Measurements from ENCODE around the gene MCF2L.

Gene MCF2L

DNA sequence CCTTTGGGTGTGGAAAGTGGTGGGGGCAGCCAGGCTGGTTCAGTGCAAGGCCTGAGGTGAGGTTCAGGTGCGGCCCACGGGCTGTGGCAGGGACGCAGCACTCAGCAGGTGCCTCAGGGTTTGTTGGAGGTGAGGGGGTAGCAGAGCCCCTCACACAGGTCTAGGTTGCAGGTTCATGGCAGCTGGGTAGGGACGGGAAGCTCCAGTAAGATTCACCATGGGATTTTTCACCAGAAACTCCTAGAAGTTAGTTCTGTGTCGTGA is 14.0 kb downstream of the MCF2L start:
- DNase-seq: no peak

DNA sequence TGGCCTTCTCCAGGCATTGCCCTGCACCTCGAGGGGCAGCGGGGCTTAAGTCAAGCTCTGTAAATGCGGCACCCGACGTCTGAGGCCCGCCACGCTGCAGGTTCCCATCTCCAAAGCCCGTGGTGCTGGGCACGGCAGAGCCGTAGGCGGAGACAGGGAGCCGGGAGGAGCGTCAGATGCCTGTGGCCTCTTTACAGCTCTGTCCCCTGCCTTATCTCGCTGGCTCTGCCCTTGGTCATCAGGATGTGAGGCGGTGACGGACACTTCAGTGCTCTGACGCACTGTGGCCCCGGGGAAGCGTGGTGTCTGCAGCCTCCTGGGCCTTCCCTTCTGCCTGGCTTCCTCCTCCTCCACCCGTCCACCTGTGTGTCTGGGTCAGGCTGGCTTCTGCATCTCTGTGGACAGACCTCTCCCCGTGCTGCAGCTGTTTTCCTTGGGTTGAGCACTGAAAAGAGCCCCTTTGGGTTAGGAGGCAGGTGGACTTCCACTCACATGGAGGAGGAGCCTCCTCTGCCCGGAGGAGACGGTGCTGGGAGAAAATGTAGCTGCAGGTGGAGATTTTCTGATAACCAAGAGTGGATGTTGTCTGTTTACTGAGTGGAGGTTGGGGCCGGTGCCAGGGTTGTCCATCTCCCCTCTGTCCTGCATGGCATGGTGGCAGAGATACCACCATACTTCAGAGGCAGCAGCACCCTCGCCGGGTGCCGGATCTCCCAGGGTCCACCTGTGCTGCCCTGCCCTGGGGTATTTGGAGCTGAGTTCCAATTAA is 14.6 kb downstream of the MCF2L start:
- no peak for DNase-seq

DNA sequence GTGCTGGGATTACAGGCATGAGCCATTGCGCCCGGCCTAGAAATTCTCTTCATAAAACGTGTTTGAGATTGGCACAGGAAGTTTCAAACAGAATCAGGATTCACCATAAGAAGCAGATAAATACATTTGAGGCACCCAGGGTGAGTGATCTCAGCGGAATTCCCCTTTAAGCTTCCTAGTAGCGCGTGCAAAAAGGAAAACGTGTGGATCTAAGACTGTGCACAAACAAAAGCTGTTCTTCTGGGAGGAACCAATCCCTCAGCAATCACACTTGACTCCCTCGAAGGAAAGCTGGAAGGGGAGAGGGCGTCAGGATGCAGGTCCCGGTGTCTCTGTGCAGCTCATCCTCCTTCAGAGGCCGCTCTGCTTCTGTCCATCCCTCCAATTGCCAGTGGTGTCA is 15.5 kb downstream of the MCF2L start:
- DNase-seq: no peak

DNA sequence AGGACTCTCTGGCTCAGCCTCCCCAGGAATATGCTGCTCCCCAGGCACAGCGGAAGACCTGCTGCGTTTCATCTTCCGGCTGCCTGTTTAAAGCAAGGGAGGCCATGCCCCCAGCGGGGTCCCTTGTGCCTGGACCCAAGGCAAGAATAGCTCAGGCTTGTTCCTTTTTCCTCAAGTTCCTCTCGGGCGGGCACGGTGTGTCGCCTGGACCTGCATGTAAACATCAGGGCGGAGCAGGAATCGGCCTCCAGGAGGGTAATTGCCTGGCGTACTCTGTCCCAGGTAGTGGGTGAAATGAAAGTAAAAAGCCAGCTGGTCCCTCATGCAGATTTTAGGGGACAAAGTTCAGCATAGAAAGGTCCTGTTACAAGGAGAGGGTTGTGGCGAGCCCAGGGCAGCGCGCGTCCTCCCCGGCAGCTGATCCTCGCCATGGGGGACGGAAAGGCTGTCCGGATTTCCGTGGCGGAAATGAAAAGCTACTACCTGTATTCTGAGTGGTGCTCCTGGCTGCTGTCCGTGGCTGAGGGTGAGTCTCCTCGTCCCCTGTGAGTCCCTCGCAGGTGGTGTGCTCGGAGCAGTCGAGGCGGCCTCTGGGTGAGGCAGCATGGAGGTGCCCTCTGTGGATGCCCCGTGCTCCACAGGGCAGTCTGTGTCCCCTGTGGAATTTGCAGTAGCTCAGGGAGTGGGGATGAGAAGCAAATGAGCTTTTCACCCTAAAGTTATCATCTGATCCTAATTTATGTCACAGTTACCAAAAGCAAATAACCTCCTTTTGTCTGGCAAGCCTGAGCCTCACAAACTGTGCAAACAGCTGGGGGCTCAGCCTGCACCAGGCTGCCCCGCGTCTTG is 16.2 kb downstream of the MCF2L start:
- no peak for DNase-seq

DNA sequence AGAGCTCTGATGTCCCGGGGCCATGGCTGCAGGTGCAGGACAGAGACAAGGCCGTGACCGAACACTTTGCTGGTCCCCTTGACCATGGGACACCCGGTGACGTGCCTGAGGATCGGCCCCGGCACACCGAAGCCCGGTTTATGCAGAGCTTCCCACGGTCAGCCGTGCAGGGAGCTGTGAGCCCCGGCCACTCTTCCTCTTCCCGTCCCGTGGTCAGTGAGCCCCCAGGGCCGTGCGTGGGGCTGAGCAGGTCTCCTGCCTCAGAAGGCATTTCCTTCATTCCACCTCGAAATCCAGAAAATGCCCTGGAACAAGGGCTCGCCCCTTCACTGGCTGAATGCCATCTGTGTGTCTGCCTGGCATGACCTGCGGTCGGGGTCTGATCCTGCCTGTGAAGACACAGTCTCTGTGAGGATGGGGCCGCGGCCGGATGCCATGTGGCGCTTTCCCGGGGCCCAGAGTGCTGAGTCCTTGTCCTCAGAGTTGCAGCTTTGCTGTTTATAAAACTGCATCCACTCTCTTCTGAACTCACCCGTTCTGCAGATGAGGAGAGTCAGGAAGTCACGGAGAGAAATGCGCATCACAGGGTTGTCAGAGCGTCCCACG is 16.9 kb downstream of the MCF2L start:
- DNase-seq: no peak

DNA sequence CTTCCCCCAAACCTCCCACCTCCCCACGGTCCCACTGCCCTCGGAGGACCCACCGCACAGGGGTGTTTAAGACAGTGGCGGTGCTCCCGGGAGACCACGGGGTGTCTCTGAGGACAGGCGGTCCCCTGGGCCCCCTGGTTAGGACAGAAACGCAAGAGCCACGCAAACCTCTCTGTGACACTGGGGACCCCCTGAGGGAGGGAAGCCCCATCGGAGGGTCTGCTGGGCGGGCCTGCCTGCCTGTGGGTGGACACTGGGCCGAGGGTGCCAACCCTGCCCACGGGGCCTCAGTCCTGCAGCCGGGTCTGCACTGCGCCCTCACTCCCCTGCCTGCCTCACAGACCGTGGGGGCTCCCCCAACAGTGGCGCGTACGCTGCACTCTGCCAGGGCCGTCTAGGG is 17.5 kb downstream of the MCF2L start:
- DNase-seq: no peak

DNA sequence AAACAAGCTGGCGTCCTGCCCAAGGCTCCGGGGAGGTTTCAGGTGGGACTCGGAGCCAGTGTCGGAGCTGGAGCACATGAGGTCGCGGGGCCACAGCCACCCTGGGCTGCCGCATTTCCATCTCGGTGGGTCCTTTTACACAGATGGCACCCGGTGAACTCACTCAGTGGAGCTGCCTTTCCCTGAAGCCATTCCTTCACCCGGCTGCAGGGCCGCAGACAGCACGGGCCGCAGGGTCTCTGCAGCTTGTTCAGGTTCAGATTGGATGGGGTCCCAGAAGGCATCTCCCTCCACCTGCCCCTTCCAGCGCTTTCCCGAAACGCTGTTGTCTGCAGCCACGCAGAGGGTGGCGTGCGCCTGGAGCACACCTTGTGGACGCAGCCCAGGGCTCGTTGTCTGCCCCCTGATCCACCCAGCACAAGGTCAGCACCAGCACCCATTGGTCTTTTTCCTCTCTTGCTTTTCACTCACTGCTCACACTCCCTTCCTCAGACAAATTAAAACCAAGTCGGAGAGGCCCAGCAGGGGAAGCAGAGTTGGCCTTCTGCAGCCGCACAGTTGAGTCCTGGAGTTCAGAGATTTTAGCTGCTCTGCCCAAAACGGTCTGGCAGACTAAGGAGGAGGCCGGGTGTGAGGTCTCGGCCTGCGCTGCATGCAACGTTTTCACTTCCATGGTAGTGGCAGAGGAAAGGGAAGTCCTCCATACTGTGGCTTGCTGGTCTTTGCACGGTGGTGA is 18.1 kb downstream of the MCF2L start:
- no peak for DNase-seq

DNA sequence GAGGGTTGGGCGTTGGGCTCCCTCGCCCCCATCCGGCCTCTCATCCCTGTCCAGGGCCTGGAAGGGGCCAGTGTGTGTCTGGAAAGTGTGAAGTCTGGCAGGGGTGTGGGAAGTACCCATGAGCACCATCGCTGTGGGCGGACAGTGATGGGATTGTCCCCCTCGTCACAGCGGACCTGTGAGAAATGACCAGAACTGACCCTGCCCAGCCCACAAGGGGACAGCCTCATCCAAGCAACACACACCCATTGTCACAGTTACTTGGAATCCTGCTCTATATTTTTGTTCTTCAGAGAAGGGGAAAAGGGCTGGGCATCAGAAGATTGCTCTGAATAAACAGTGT is 18.6 kb downstream of the MCF2L start:
- DNase-seq: no peak

DNA sequence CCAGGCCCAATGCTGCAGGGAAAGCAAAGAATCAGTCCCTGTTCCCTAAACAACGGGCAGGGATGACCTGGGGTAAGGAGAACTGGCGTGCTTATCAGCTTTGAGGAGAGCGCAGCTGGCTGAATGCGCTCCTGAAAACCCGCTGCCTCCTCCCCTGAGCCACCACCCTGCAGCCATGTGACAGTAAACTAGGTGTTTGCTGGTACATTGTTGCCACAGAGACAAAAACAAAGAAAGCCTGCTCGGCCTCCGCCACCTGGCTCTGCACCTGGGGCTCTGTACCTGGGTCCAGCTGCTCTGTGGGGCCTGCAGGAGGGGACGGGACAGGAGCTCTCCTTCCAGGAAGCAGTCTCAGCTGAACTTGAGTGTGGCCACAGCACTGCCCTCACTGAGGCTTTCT is 21.8 kb downstream of the MCF2L start:
- DNase-seq: no peak

DNA sequence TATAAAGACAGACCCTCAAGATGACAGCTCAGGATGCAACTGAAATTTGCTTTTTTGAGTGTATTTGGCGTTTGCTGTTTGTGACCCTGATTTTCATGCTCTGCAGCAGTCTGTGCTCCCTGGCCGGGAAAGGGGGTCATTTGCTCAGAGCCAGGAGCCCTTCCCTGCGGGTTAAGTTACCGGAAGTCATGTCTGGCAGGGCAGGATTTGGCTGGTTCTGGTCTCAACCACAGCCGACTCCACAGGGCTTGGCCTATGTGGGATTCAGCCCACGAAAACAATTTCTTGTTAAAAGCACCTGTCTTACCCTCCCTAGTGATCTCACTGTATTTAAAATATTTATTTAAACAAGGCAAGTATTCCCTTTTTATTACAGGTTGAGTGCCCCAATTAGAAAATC is 22.6 kb downstream of the MCF2L start:
- DNase-seq: no peak

DNA sequence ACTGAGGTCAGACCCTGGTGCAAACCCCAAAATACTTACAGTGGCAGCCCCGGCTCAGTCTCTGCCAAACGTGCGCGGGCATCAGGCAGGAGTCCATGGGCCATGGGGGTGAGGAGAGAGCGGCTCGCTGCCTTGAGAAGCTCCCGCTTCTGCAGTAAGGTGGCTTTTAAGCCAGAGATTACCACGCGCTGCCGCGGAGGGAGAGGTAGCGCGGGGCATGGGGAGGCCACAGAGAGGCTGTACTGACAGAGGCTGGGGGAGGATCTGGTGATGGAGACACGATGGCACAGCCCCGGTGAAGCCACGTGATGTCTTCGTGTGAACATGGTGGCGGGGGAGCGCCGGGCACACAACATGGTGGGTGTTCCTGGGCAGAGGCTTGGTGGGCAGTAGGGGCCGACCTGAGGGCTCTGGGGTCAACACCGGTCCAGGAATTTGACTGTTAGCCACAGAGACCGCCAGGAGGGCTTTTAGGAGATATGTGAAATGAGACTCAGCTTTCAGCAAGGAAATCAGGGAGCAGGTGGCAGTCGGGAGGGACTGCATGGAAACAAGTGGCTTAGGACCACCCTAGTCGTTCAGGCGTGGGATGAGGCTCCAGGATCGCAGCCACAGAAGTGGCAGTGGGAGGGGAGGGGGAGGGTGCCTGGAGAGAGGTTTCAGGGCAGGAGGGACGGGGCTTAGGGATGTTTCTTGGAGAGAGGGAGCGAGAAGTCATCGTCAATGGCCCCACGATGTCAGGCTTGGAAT is 24.1 kb downstream of the MCF2L start:
- DNase-seq: no peak

DNA sequence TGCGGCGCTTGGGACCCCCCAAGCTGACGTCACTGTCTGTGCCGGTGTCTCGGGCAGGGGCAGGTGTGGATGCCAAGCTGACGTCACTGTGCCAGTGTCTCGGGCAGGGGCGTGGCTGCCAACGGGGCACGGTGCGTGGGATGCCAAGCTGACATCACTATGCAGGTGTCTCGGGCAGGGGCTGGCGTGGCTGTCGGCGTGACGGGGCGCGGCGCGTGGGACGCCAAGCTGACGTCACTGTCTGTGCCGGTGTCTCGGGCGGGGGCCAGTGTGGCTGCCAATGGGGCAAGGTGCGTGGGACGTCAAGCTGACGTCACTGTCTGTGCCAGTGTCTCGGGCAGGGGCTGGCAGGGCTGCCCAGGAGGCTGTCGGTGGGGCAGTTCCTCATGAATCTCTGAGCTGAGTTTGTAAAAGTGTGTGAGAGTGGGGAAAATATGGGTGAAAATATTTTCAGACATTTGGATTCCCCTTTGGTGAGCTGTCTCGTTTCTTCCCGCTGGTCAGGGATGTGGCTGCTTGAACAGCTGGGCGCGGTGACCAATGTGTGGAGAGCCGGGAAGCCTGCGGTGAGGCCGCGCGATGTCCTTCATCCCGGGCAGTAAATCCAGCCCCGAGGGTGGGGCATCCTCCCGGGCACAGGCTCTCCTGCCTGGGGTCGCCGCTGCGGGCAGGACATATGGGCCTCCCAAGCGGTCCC is 25.2 kb downstream of the MCF2L start:
- DNase-seq: no peak

DNA sequence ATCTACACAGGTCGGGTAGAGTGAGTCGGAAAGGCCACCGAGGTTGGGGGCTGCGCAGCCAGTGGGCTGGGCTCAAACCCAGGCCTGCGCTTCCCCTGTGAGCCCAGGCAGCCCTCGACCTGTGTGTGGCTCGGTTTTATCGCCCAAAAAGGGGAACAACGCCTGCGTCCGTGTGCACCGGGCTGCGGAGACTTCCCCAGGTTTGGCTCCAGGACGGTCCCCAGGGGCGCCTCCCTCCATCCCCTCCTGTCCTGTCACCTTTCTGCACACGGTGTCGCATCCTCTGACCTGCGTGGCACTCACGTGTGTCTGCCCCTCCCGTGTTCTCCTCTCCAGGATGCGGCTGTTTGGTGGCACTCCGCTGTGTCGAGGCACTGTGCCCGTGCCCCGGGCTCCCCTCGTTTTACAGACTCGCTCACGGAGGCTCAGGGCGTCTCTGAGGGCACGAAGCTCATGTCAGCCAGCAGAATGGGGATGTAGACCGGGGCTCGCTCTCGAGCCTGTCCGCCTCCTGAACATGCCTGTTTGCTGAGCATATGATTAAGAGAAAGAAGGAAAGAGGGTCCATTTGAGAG is 25.9 kb downstream of the MCF2L start:
- DNase-seq: no peak

DNA sequence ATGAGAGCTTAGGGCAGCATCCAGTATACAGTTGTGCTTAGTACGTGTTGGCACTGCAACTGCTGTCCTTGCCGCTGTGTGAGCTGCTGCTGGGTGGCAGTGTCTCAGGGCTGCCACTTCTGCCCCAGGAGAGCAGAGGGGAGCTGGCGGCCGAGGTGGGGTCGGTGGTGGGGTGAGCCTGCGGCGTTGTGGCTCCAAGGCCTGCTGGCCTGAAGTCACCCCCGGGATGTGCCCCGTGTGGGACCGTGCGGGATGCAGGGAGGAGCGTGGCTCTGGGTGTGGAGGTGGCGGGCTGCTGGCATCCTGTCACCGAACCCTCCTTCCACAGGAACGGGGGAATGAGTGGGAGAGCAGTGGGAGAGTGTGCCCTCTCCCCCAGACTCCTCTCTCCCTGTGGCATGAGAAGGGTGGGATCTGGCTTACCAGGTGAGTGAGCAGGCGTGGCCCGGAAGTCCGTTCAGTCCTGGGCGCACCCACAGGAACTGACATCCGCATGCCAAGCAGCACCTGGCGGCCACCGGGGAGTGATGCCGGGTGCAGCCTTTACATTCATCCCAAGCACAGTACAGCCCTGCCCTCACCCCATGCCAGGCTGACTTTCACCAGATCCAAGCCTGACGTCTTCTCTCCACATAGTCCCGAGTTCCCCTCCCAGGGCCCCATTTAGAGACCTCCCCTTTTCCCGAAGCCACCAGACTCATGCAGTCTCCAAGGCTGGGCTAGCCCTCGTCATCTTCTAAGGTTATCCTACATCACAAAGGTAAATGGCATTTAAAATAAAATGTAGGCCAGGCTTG is 26.6 kb downstream of the MCF2L start:
- DNase-seq: no peak

DNA sequence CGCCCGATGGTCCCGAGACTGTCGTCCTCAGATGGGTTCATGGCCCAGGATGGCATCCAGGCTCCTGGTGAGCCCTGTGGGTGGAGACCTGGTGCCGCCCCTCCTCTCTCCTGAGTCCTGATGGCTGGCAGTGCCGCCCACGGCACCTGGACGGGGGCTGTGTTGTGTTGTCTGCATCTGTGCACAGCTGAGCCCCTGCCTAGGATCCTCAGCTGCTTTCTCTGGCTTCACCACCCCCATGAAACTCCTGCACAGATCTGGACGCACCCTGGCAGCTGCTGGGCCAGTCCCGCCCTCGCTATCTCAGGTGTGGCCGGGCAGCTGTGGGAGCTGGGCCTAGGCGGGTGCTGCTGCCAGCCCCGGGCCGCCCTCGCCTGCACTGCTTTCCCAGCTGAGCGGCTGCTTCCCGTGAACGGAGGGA is 27.7 kb downstream of the MCF2L start:
- no peak for DNase-seq

DNA sequence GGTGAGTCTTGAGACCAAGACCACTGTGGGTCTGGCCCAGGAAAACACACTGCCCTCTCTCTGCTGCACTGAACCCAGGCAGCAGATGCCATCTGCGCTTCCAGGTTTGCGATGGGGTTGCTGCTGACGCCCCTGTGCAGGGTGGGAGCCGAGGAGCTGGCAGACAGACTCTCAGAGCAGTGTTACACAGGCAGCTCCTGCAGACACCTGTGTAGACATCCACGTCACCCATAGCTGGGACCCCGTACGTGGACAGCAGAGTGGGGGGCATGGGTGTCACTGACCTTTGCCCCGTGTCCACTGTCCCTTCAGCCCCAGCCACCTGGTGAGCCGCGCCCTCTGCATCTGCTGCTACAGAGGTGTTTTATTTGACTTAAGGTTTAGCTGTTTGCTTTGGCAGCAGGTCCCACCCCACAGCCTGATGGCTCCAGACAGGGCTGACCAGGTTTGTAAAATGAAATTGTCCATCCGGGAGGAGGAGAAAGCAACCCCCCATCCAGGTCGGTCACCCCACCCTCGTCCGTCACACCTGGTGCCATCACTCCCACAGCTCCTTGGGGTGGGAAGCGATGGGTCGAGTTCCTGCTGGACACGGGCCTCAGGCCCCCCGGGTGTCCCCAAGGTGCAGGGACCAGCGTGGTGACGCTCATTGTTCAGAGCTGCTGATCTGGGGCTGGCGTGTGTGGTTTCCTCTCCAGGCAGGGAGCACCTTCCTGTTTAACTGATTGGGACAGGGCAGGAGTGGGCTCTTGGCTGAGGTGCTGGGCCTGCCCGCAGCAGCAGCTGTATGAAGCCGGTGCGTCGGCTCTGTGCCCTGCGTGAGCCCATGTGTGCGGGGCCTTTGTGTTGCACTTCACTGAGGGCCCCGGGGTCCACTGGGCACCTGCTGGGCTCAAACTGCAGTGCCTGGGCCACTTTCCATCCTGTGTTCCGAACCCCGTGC is 28.4 kb downstream of the MCF2L start:
- DNase-seq: no peak

DNA sequence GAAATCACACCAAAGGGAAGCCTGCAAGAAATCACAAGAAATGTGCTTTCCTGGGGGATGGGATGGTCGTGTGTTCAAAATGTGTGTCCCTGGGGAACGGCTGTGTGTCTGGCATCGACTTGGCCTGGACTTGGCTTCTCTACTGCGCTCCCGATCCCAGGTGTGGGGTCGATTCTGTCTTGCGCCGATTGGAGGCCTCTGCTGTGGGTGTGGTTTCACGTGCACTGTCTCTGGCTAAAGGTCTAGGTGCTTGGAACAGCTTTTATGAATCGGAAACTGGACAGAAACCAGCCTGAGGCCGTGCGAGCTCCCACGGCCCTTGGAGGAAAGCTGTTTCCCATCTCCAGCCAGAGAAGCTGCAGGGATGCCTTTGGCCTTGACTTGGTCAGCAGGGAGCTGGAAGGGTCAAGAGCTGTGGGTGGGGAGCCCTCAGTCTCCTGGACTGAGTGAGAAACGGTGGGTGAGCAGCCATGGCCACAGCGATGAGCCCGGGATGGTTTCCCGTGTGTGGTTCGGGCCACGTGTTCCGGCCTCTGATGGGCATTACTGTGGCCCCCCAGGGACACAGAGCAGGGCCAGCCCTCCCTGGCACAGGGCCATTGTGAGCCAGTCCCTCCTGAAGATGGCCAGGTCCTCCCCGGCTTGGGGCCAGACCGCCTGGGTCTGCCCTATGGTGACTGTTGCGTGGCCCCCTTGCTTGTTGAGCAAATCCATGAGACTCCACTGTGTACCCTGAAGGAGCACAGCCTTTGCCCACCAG is 29.7 kb downstream of the MCF2L start:
- DNase-seq: no peak

DNA sequence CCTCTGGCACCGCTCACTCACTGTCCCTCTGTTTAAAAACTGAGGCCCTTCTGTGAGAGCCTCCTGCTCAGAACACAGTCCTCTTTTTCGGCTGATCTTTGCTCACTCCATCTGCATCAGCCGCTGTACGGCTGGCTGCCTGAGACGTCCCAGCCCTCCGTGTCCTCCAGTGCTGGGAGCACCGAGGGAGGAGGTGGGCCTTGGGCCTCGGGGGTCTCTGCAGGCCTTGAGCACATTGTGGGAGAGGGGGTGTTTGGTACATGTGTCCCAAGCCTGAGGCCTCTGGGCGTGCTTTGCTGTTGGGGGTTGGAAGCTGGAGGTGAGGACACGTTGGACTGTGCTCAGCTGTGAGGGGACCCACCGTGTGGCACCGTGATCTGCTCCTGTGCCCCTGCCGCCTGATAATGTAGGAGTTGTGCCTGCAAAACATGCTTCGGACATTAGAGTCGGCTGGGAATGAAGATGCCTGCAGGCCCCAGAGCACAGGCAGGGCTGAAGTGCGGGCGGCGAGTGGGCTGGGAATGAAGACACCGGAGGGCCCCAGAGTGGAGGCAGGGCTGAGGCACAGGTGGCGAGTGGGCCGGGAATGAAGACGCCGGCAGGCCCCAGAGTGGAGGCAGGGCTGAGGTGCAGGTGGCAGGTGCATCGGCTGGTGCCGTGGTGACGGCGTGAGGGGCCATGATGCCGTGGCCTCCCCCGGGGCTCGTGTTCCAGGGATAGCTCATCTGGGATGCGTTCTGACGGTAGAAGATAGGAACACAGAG is 30.6 kb downstream of the MCF2L start:
- DNase-seq: no peak
